SK-N-SH treated with all-trans-retinoic acid at 6 μM for 48 hours (cell line): ENCODE data around the gene SCFD2.

Experiments used
- ARNTL ChIP-seq: fragments of 450-650 bp; formaldehyde crosslinking; IDR thresholded peaks from 2 replicates; pipeline ENCODE4 v1.5.0; 2020; ENCODE audit warnings: low read depth, mild to moderate bottlenecking, moderate library complexity, borderline replicate concordance
- ESRRG ChIP-seq: fragments of 250-450 bp; sonication (Bioruptor Pico); IDR thresholded peaks from 2 replicates; pipeline ENCODE4 v1.6.1; 2021; ENCODE audit warnings: mild to moderate bottlenecking
- GLIS3 ChIP-seq: fragments of 250-450 bp; sonication (Bioruptor Pico); IDR thresholded peaks from 2 replicates; pipeline ENCODE4 v1.5.0; 2020; ENCODE audit warnings: mild to moderate bottlenecking, moderate library complexity
- ISL1 ChIP-seq: fragments of 250-450 bp; sonication (Bioruptor Pico); IDR thresholded peaks from 2 replicates; pipeline ENCODE4 v2.1.2; 2022; ENCODE audit warnings: mild to moderate bottlenecking, moderate library complexity
- PATZ1 ChIP-seq: fragments of 250-450 bp; sonication (Bioruptor Pico); IDR thresholded peaks from 2 replicates; pipeline ENCODE4 v1.8.0; 2020; ENCODE audit warnings: mild to moderate bottlenecking, moderate library complexity, borderline replicate concordance
- PPARA ChIP-seq: fragments of 250-450 bp; sonication (Bioruptor Pico); IDR thresholded peaks from 2 replicates; pipeline ENCODE4 v1.5.0; 2020; ENCODE audit warnings: mild to moderate bottlenecking, borderline replicate concordance
- RARB ChIP-seq: fragments of 250-450 bp; sonication (Bioruptor Pico); IDR thresholded peaks from 2 replicates; pipeline ENCODE4 v1.8.0; 2021; ENCODE audit warnings: mild to moderate bottlenecking, moderate library complexity
- TCF4 ChIP-seq: fragments of 250-450 bp; sonication (Bioruptor Pico); IDR thresholded peaks from 2 replicates; pipeline ENCODE4 v1.8.0; 2021; ENCODE audit warnings: mild to moderate bottlenecking, moderate library complexity, borderline replicate concordance
- TSHZ2 ChIP-seq: fragments of 250-450 bp; sonication (Bioruptor Pico); IDR thresholded peaks from 2 replicates; pipeline ENCODE4 v1.5.0; 2020; ENCODE audit warnings: mild to moderate bottlenecking, moderate library complexity
- ZFP3 ChIP-seq: fragments of 250-450 bp; sonication (Bioruptor Pico); IDR thresholded peaks from 2 replicates; pipeline ENCODE4 v1.5.0; 2020; ENCODE audit warnings: mild to moderate bottlenecking, moderate library complexity
- ZFP30 ChIP-seq: fragments of 450-650 bp; formaldehyde crosslinking; IDR thresholded peaks from 2 replicates; pipeline ENCODE4 v1.5.0; 2022; ENCODE audit warnings: mild to moderate bottlenecking, moderate library complexity
- ZNF565 ChIP-seq: fragments of 450-650 bp; formaldehyde crosslinking; conservative IDR thresholded peaks from 2 replicates; pipeline ENCODE4 v1.5.0; 2020; ENCODE audit warnings: low read depth, mild to moderate bottlenecking, moderate library complexity
- TF ChIP-seq, protein P1 (sequence below): fragments of 250-450 bp; sonication (Bioruptor Pico); IDR thresholded peaks from 2 replicates; pipeline ENCODE4 v1.5.1; 2020; ENCODE audit warnings: low read depth, mild to moderate bottlenecking, moderate library complexity

DNA sequence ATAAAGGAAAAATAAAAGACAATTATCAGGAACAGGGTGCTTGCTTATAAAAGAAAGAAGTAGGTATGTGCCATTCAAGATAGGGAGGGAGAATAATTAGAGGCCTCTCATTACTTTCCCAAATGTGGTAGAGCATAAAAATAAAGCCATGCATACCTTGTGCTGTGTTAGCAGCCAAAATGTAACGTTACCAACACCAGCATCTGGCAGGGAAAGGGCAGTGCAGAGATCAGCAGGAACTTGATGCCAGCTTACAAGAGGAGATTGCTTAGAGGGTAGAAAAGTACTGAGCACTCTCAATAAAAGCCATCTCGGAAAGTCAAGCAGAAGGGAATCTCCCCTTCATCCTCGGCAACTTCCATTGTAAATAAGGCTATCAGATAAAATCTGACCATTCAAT, 308.2 kb downstream of the SCFD2 start:
- TF ChIP-seq ZNF565 (CRISPR knock-in tag), result no peak
- TF ChIP-seq PATZ1 (CRISPR knock-in tag), result no peak
- TF ChIP-seq PPARA (CRISPR knock-in tag), result no peak
- TF ChIP-seq, protein P1, sequence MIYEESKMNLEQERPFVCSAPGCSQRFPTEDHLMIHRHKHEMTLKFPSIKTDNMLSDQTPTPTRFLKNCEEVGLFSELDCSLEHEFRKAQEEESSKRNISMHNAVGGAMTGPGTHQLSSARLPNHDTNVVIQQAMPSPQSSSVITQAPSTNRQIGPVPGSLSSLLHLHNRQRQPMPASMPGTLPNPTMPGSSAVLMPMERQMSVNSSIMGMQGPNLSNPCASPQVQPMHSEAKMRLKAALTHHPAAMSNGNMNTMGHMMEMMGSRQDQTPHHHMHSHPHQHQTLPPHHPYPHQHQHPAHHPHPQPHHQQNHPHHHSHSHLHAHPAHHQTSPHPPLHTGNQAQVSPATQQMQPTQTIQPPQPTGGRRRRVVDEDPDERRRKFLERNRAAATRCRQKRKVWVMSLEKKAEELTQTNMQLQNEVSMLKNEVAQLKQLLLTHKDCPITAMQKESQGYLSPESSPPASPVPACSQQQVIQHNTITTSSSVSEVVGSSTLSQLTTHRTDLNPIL (CRISPR knock-in tag), result no peak
- no peak for TF ChIP-seq TSHZ2 (CRISPR knock-in tag)
- no peak for TF ChIP-seq GLIS3 (CRISPR knock-in tag)
- no peak for TF ChIP-seq ARNTL (CRISPR knock-in tag)
- TF ChIP-seq ZFP30 (CRISPR knock-in tag), result no peak
- TF ChIP-seq ZFP3 (CRISPR knock-in tag), result no peak
- no peak for TF ChIP-seq ESRRG (CRISPR knock-in tag)
- TF ChIP-seq ISL1, result no peak
- TF ChIP-seq RARB, result no peak
- TF ChIP-seq TCF4 (CRISPR knock-in tag), result no peak
